ENCODE data around the gene TM9SF2. TPM values are rescaled to one million over a fixed set of nuclear protein-coding genes. Genes with fewer than 3 reads are reported as not detected.
"Not testable (repeated sequence)": the region's sequence is repeated elsewhere in the genome, so short reads cannot be mapped to it uniquely, and the experiment has no call there.

TM9SF2 gene
- total RNA-seq, 1 donor from 2014 or later: 74.1 TPM

GRCh38 chr13:99564386-99564785, 63.1 kb downstream of the TM9SF2 start:
- Mint-ChIP-seq H3K36me3 (ENCODE audit: unreplicated experiment) (peaks cover 15% of the 10 kb centered on the region), H3K27ac (ENCODE audit: unreplicated experiment) (no peak overlapping the region)
- no peak for TF ChIP-seq CTCF (IDR thresholded peaks at IDR 0.05; ENCODE audit: partially characterized antibody, unreplicated experiment)

GRCh38 chr13:99565478-99566124, 64.3 kb downstream of the TM9SF2 start:
- no peak for TF ChIP-seq CTCF (IDR thresholded peaks at IDR 0.05; ENCODE audit: partially characterized antibody, unreplicated experiment)
- no peak overlapping the region for H3K4me3 Mint-ChIP-seq (ENCODE audit: unreplicated experiment)
- peaks cover 4% of the 10 kb centered on the region for H3K9me3 Mint-ChIP-seq (ENCODE audit: unreplicated experiment)
- no peaks in the 10 kb centered on the region for H3K4me1 Mint-ChIP-seq (ENCODE audit: low read depth, unreplicated experiment)
- DNase-seq: no peak
- H3K36me3 Mint-ChIP-seq (ENCODE audit: unreplicated experiment): peaks cover 15% of the 10 kb centered on the region
- H3K27me3 Mint-ChIP-seq (ENCODE audit: unreplicated experiment): no peaks in the 10 kb centered on the region
- no peak overlapping the region for H3K27ac Mint-ChIP-seq (ENCODE audit: unreplicated experiment)

More at GRCh38 chr13:99564386-99564785, 63.1 kb downstream of the TM9SF2 start:
- H3K4me3 Mint-ChIP-seq (ENCODE audit: unreplicated experiment): no peak overlapping the region
- H3K27me3 Mint-ChIP-seq (ENCODE audit: unreplicated experiment): no peaks in the 10 kb centered on the region
- H3K9me3 Mint-ChIP-seq (ENCODE audit: unreplicated experiment): peaks cover 4% of the 10 kb centered on the region
- DNase-seq: no peak
- no peaks in the 10 kb centered on the region for H3K4me1 Mint-ChIP-seq (ENCODE audit: low read depth, unreplicated experiment)

- H3K27ac Mint-ChIP-seq (ENCODE audit: unreplicated experiment): no peak overlapping the region
- peaks cover 15% of the 10 kb centered on the region for H3K36me3 Mint-ChIP-seq (ENCODE audit: unreplicated experiment)
- no peaks in the 10 kb centered on the region for H3K27me3 Mint-ChIP-seq (ENCODE audit: unreplicated experiment)
- H3K9me3 Mint-ChIP-seq (ENCODE audit: unreplicated experiment): peaks cover 4% of the 10 kb centered on the region
- no peak for DNase-seq
- no peaks in the 10 kb centered on the region for H3K4me1 Mint-ChIP-seq (ENCODE audit: low read depth, unreplicated experiment)
- TF ChIP-seq CTCF (IDR thresholded peaks at IDR 0.05; ENCODE audit: partially characterized antibody, unreplicated experiment): no peak
- no peak overlapping the region for H3K4me3 Mint-ChIP-seq (ENCODE audit: unreplicated experiment)
Observed at GRCh38 chr13:99566125-99567083, 65.1 kb downstream of the TM9SF2 start.

GRCh38 chr13:99568901-99569300, 67.6 kb downstream of the TM9SF2 start:
- not testable (repeated sequence) for H3K4me1 Mint-ChIP-seq (ENCODE audit: low read depth, unreplicated experiment); H3K4me3 Mint-ChIP-seq (ENCODE audit: unreplicated experiment); H3K27me3 Mint-ChIP-seq (ENCODE audit: unreplicated experiment); DNase-seq; H3K9me3 Mint-ChIP-seq (ENCODE audit: unreplicated experiment); H3K27ac Mint-ChIP-seq (ENCODE audit: unreplicated experiment)
- H3K36me3 Mint-ChIP-seq (ENCODE audit: unreplicated experiment): peaks cover 15% of the 10 kb centered on the region

- peaks cover 7% of the 10 kb centered on the region for H3K4me1 Mint-ChIP-seq (ENCODE audit: low read depth, unreplicated experiment)
- no peak overlapping the region for H3K27ac Mint-ChIP-seq (ENCODE audit: unreplicated experiment)
- no peak for TF ChIP-seq CTCF (IDR thresholded peaks at IDR 0.05; ENCODE audit: partially characterized antibody, unreplicated experiment)
- peaks cover 2% of the 10 kb centered on the region for H3K27me3 Mint-ChIP-seq (ENCODE audit: unreplicated experiment)
- DNase-seq: no peak
- H3K36me3 Mint-ChIP-seq (ENCODE audit: unreplicated experiment): peaks cover 8% of the 10 kb centered on the region
- H3K9me3 Mint-ChIP-seq (ENCODE audit: unreplicated experiment): no peaks in the 10 kb centered on the region
- no peak overlapping the region for H3K4me3 Mint-ChIP-seq (ENCODE audit: unreplicated experiment)
Observed at GRCh38 chr13:99572131-99572530, 70.9 kb downstream of the TM9SF2 start.

All from glutamatergic neuron (in vitro differentiated cells).